ENCODE measurements around the gene EHBP1.

The EHBP1 gene

GRCh38 chr2:62705007-62705829, at the start of gene EHBP1:
Gene EHBP1 (plus strand): TSS chr2:62705713. CDS start chr2:62707192, 1,479 bp downstream.
- H3K36me3 ChIP-seq (ENCODE audit: insufficient read depth, low read depth, low read length) = peaks cover 17% of the 10 kb centered on the region
- H3K4me3 ChIP-seq (ENCODE audit: low read length) = peak within 1 kb of the TSS; percentile 95
- H3K27ac ChIP-seq (ENCODE audit: low read length) = peak within 1 kb of the TSS; percentile 34
- H3K9ac ChIP-seq (ENCODE audit: low read depth, low read length) = peak within 1 kb of the TSS; percentile 91
- no peaks in the 10 kb centered on the region for H3K9me3 ChIP-seq (ENCODE audit: insufficient read depth, low read depth, low read length)
- peaks cover 10% of the 10 kb centered on the region for H3K4me1 ChIP-seq (ENCODE audit: insufficient read depth, low read length)
- no peaks in the 10 kb centered on the region for H3K27me3 ChIP-seq (ENCODE audit: insufficient read depth, low read length)

- H3K9ac ChIP-seq (ENCODE audit: low read depth, low read length) = no peak overlapping the region
- H3K4me1 ChIP-seq (ENCODE audit: insufficient read depth, low read length) = peaks cover 9% of the 10 kb centered on the region; the same call in 1 of the 2 replicates
- no peak overlapping the region for H3K27ac ChIP-seq (ENCODE audit: low read length)
- no peaks in the 10 kb centered on the region for H3K27me3 ChIP-seq (ENCODE audit: insufficient read depth, low read length)
- H3K36me3 ChIP-seq (ENCODE audit: insufficient read depth, low read depth, low read length) = no peaks in the 10 kb centered on the region
- H3K4me3 ChIP-seq (ENCODE audit: low read length) = no peak overlapping the region
- no peaks in the 10 kb centered on the region for H3K9me3 ChIP-seq (ENCODE audit: insufficient read depth, low read depth, low read length)
Measured at GRCh38 chr2:62657783-62658182, 47.7 kb upstream of the EHBP1 start.

DNA sequence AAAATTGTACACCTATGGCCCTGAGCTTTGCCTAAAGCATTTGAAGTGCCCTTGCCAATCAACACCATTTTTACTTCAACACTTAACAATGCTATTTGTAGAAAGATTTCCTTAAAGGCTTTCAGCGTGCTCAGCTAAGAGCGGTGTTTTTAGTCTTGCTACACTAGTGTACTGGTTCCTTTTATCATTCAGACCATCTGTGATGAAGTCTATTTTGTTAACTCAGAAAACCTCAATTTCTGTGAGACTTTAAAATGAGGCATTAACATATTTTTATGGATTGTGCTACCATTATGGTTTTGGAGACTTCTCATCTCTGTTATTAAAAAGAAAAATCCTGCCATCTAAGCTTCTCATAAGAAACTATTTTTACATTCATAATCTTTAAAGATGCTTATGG, 46.6 kb upstream of the EHBP1 start:
- no peaks in the 10 kb centered on the region for H3K36me3 ChIP-seq (ENCODE audit: insufficient read depth, low read depth, low read length)
- peaks cover 9% of the 10 kb centered on the region; the same call in 1 of the 2 replicates for H3K4me1 ChIP-seq (ENCODE audit: insufficient read depth, low read length)
- H3K9me3 ChIP-seq (ENCODE audit: insufficient read depth, low read depth, low read length) = no peaks in the 10 kb centered on the region
- no peak overlapping the region for H3K27ac ChIP-seq (ENCODE audit: low read length)
- no peak overlapping the region for H3K9ac ChIP-seq (ENCODE audit: low read depth, low read length)
- no peak overlapping the region for H3K4me3 ChIP-seq (ENCODE audit: low read length)
- H3K27me3 ChIP-seq (ENCODE audit: insufficient read depth, low read length) = no peaks in the 10 kb centered on the region

GRCh38 chr2:62660087-62660486, 45.4 kb upstream of the EHBP1 start:
- Histone ChIP-seq H3K9ac (ENCODE audit: low read depth, low read length) (no peak overlapping the region), H3K27me3 (ENCODE audit: insufficient read depth, low read length) (no peaks in the 10 kb centered on the region), H3K4me1 (ENCODE audit: insufficient read depth, low read length) (peaks cover 9% of the 10 kb centered on the region; the same call in 1 of the 2 replicates), H3K9me3 (ENCODE audit: insufficient read depth, low read depth, low read length) (no peaks in the 10 kb centered on the region), H3K27ac (ENCODE audit: low read length) (no peak overlapping the region), H3K4me3 (ENCODE audit: low read length) (no peak overlapping the region), H3K36me3 (ENCODE audit: insufficient read depth, low read depth, low read length) (no peaks in the 10 kb centered on the region)

DNA sequence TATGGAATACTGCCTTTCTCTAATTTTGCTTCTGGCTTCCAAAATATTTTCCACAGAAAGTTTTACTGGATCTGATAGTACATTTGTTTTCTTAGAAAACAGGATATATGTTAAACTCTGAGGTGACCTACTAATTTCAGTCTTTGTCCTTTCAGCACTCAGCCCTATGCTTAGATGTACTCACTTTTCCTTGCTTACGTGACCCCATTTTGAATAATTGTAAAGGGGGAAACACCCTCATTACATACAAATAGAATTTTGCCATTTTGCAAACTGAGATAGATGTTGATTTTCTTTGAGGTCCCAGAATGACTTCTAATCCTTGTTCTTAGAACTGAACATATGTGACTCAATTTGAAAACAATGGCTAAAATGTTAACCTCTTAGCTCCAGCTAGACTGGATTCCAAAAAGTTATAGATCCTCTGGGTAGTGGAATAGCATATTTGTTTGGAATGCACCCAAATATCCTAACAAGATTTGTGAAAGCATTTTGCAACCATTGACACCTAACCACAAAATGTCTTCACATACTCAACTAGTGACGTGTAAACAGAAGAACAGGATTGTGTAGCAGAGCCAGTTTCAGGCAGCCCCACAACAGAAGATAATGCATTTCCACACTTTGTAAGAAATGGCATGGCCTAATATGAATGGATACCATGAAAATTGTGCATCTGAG, 44.8 kb upstream of the EHBP1 start:
- Histone ChIP-seq H3K9ac (ENCODE audit: low read depth, low read length) (no peak overlapping the region), H3K4me1 (ENCODE audit: insufficient read depth, low read length) (peaks cover 9% of the 10 kb centered on the region; the same call in 1 of the 2 replicates), H3K27ac (ENCODE audit: low read length) (no peak overlapping the region)

GRCh38 chr2:62661263-62661635, 44.3 kb upstream of the EHBP1 start:
- Histone ChIP-seq H3K9ac (ENCODE audit: low read depth, low read length) (no peak overlapping the region), H3K4me1 (ENCODE audit: insufficient read depth, low read length) (peaks cover 9% of the 10 kb centered on the region; the same call in 1 of the 2 replicates), H3K27ac (ENCODE audit: low read length) (no peak overlapping the region), H3K36me3 (ENCODE audit: insufficient read depth, low read depth, low read length) (no peaks in the 10 kb centered on the region), H3K9me3 (ENCODE audit: insufficient read depth, low read depth, low read length) (no peaks in the 10 kb centered on the region), H3K4me3 (ENCODE audit: low read length) (no peak overlapping the region), H3K27me3 (ENCODE audit: insufficient read depth, low read length) (no peaks in the 10 kb centered on the region)

More for the DNA sequence above, 44.8 kb upstream of the EHBP1 start:
- Histone ChIP-seq H3K27me3 (ENCODE audit: insufficient read depth, low read length) (no peaks in the 10 kb centered on the region), H3K36me3 (ENCODE audit: insufficient read depth, low read depth, low read length) (no peaks in the 10 kb centered on the region), H3K9me3 (ENCODE audit: insufficient read depth, low read depth, low read length) (no peaks in the 10 kb centered on the region), H3K4me3 (ENCODE audit: low read length) (no peak overlapping the region)

DNA sequence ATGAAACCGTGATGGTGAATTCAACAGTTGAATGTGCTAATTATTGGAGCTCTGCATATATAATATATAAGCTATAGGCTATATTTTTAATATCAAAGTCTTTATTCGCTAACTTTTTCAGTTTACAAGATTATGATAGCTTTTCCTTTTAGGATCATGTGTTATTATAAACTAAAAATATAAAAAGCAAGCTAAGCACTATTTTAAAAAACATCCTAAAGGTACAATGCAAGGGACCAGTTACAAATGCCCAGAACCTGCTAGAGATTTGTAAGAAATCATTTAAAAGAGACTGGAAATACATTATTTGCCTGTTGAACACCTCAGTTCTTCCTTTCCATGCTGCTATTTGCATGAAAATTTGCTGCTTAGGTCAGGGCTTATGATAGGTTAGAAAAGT, 43.4 kb upstream of the EHBP1 start:
- Histone ChIP-seq H3K4me1 (ENCODE audit: insufficient read depth, low read length) (peaks cover 9% of the 10 kb centered on the region; the same call in 1 of the 2 replicates), H3K36me3 (ENCODE audit: insufficient read depth, low read depth, low read length) (no peaks in the 10 kb centered on the region), H3K27me3 (ENCODE audit: insufficient read depth, low read length) (no peaks in the 10 kb centered on the region), H3K9me3 (ENCODE audit: insufficient read depth, low read depth, low read length) (no peaks in the 10 kb centered on the region), H3K4me3 (ENCODE audit: low read length) (no peak overlapping the region), H3K9ac (ENCODE audit: low read depth, low read length) (no peak overlapping the region), H3K27ac (ENCODE audit: low read length) (no peak overlapping the region)

- Histone ChIP-seq H3K27me3 (ENCODE audit: insufficient read depth, low read length) (no peaks in the 10 kb centered on the region), H3K4me3 (ENCODE audit: low read length) (no peak overlapping the region), H3K9ac (ENCODE audit: low read depth, low read length) (no peak overlapping the region), H3K9me3 (ENCODE audit: insufficient read depth, low read depth, low read length) (no peaks in the 10 kb centered on the region), H3K27ac (ENCODE audit: low read length) (no peak overlapping the region), H3K36me3 (ENCODE audit: insufficient read depth, low read depth, low read length) (no peaks in the 10 kb centered on the region), H3K4me1 (ENCODE audit: insufficient read depth, low read length) (peaks cover 9% of the 10 kb centered on the region; the same call in 1 of the 2 replicates)
Measured at GRCh38 chr2:62662554-62662953, 43.0 kb upstream of the EHBP1 start.

DNA sequence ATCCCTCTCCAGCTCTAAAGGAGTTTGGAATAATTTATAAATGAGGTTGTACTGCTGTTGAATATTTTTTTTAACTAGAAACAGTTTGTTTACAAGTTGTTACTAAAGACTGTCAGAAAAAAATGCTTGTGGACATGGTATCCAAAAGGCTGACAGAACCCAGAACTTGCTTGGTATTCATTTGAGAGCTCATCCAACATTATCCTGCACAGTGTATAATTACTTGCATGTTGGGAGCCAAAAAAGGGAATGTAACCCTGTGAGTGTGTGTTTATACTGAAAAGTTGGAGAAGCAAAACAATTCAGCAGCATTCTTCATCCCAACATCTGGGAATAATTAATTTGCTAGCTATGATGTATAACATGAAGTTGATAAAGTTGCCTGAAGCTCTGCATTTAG, 42.1 kb upstream of the EHBP1 start:
- Histone ChIP-seq H3K36me3 (ENCODE audit: insufficient read depth, low read depth, low read length) (no peaks in the 10 kb centered on the region), H3K4me3 (ENCODE audit: low read length) (no peak overlapping the region), H3K27ac (ENCODE audit: low read length) (no peak overlapping the region), H3K9ac (ENCODE audit: low read depth, low read length) (no peak overlapping the region), H3K27me3 (ENCODE audit: insufficient read depth, low read length) (no peaks in the 10 kb centered on the region), H3K9me3 (ENCODE audit: insufficient read depth, low read depth, low read length) (no peaks in the 10 kb centered on the region), H3K4me1 (ENCODE audit: insufficient read depth, low read length) (peaks cover 9% of the 10 kb centered on the region; the same call in 1 of the 2 replicates)

DNA sequence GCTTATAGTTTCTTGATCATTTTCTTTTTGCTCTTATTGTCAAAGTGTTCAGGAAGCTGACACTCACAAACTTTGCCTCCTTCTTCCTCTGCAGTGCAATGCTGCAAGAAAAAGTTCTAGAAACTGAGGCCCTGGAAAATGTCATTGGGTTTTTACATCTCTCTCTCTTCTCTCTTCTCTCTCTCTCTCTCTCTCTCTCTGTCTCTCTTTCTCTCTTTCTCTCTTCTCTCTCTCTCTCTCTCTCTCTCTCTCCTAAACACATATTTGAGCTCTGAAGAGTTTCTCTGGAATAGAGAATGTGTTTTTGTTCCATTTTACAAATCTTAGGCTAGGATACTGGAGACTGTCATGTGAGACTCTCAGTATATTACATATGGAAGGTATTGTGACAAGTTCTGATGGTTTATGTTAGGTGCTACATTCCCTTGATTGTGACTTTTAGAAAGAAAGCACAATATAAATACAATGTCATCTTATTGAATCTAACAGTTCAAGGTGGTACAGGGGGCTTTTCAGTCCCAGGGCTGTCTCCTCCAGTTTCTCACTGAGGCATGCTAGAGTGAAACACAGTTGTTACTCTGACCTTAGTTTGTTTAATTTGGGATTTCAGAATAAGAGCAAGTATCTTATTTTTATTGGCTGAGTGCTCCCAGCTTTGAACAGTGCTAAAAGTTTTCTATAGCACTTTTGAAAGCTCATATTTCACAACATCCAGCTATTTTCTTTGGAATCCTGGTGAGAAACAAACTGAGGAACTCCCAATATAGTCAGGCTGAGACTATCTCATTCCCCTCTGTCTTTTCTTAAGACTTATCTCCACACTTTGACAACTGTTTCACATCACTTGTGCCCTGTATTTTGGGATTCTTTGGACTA, 41.4 kb upstream of the EHBP1 start:
- H3K4me1 ChIP-seq (ENCODE audit: insufficient read depth, low read length) = peaks cover 9% of the 10 kb centered on the region; the same call in 1 of the 2 replicates
- H3K36me3 ChIP-seq (ENCODE audit: insufficient read depth, low read depth, low read length) = no peaks in the 10 kb centered on the region
- no peaks in the 10 kb centered on the region for H3K9me3 ChIP-seq (ENCODE audit: insufficient read depth, low read depth, low read length)
- no peaks in the 10 kb centered on the region for H3K27me3 ChIP-seq (ENCODE audit: insufficient read depth, low read length)
- H3K4me3 ChIP-seq (ENCODE audit: low read length) = no peak overlapping the region
- no peak overlapping the region for H3K27ac ChIP-seq (ENCODE audit: low read length)
- H3K9ac ChIP-seq (ENCODE audit: low read depth, low read length) = no peak overlapping the region

DNA sequence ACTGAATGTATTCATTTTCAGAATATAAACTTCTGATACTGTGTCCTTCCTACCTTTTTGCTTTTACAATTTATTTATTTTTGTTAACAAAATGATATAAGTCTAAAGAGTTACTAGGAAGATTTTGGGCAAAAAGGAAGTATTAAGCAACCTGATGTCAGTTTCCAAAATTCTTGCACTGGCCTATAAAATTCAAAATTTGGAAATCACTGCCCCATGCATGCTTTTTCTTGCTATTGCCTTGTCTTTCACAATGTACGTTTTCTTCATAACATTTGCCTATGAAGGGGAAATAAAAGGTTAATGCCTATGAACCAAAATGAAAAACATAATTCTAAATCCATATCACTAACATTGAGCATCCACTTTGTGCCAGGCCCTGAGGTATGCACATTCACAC, 40.1 kb upstream of the EHBP1 start:
- H3K4me1 ChIP-seq (ENCODE audit: insufficient read depth, low read length) = peaks cover 9% of the 10 kb centered on the region; the same call in 1 of the 2 replicates
- no peaks in the 10 kb centered on the region for H3K9me3 ChIP-seq (ENCODE audit: insufficient read depth, low read depth, low read length)
- H3K9ac ChIP-seq (ENCODE audit: low read depth, low read length) = no peak overlapping the region
- no peak overlapping the region for H3K4me3 ChIP-seq (ENCODE audit: low read length)
- no peak overlapping the region for H3K27ac ChIP-seq (ENCODE audit: low read length)
- H3K27me3 ChIP-seq (ENCODE audit: insufficient read depth, low read length) = no peaks in the 10 kb centered on the region
- H3K36me3 ChIP-seq (ENCODE audit: insufficient read depth, low read depth, low read length) = no peaks in the 10 kb centered on the region

All from iPS-20b (cell line).